Heart right ventricle (tissue), 16 donors: ENCODE data around the gene RAB10. TPM values are rescaled to one million over a fixed set of nuclear protein-coding genes. Genes with fewer than 3 reads are reported as not detected.

Experiments
- ATAC-seq, 8 donors: fragments of 200-7000 bp; cut with Tn5 transposase; one replicate each; pipeline ENCODE4 v1.9.1; 2020; ENCODE audit warnings: mild to moderate bottlenecking in 8 of 8, moderate library complexity in 8 of 8, moderate number of reproducible peaks in 1 of 8
- DNase-seq, 2 donors: peaks; one replicate each; pipeline ENCODE4 v3.0.0-alpha.2; 2020
- H3K27ac ChIP-seq, 10 donors: fragments of 200-600 bp; sonication (generic) in 2 of 10; one replicate each; pipeline versions ENCODE4 v1.5.0 to v1.8.0; 2020 to 2022; ENCODE audit warnings: mild to moderate bottlenecking in 3 of 10
- H3K27me3 ChIP-seq, 7 donors: fragments of 200-600 bp; one replicate each; pipeline ENCODE4 v1.8.0; 2021 to 2022; ENCODE audit warnings: mild to moderate bottlenecking in 2 of 7
- H3K36me3 ChIP-seq, 9 donors: fragments of 200-600 bp; sonication (generic) in 1 of 9; one replicate each; pipeline versions ENCODE4 v1.5.0 to v1.8.0; 2020 to 2022; ENCODE audit warnings: mild to moderate bottlenecking in 2 of 9
- H3K4me1 ChIP-seq, 9 donors: fragments of 200-600 bp; sonication (generic) in 1 of 9; one replicate each; pipeline versions ENCODE4 v1.5.0 to v1.8.0; 2020 to 2022; ENCODE audit warnings: mild to moderate bottlenecking in 4 of 9
- H3K4me3 ChIP-seq, 10 donors: fragments of 200-600 bp; sonication (generic) in 2 of 10; one replicate each; pipeline versions ENCODE4 v1.5.0 to v1.8.0; 2020 to 2022; ENCODE audit warnings: mild to moderate bottlenecking in 7 of 10, moderate library complexity in 2 of 10
- H3K9me3 ChIP-seq, 11 donors: fragments of 200-600 bp in 10 of 11; sonication (generic) in 2 of 11; one replicate each; pipeline versions ENCODE4 v1.5.0 to v1.8.0; 2013 to 2022; ENCODE audit warnings: mild to moderate bottlenecking in 2 of 11, control low read depth in 1 of 11, moderate library complexity in 1 of 11
- WGBS, 2 donors: extraction: QIAGEN DNeasy Blood & Tissue Kit; methylation state at CpG; one replicate each; pipeline ENCODE4 v1.1.7; 2013; ENCODE audit warnings: inconsistent platforms in 1 of 2; 5-methylcytosine and 5-hydroxymethylcytosine counted together
- intact Hi-C, 10 donors: fragments of 100-400 bp; cut with DNase I; formaldehyde crosslinking; loops; one replicate each; pipeline versions ENCODE4 v1.11.1 to v1.14.2; 2022
- polyA plus RNA-seq, 2 donors: library from polyadenylated mRNA; stranded (reverse); fragments of 200-250 nt; gene quantifications; one replicate each; pipeline ENCODE4 v1.2.3, GENCODE V29; 2013
- total RNA-seq, 10 donors: library from RNA; stranded (reverse); fragmentation: NEBNext Ultra II Directional in 3 of 10; extraction: Animal tissue kit (Norgen Biotek cat#: 25700) in 3 of 10; gene quantifications; one replicate each; pipeline versions ENCODE4 v1.2.1 to v1.2.4, GENCODE V29; 2021 to 2023
- TF ChIP-seq, protein P1 (sequence below), 9 donors: fragments of 200-600 bp; sonication (generic) in 2 of 9; IDR thresholded peaks; one replicate each; pipeline versions ENCODE4 v1.5.0 to v1.8.0; 2021 to 2022; ENCODE audit warnings: antibody characterized with exemption in 9 of 9, mild to moderate bottlenecking in 5 of 9, moderate library complexity in 1 of 9
- donor health status: Arrhythmogenic right ventricular cardiomyopathy.
- donor health status: ischemic (EF 13 %, LVEDD 7.1; RV severe dilation, severe dysfunction).
- donor health status: healthy with polysubstance abuse.
- donor health status: DM: no; HTN: yes; CAD: no.
- donor health status: DM: no; HTN: no; CAD: no.
- donor health status: ischemic (EF 25% LVEDD 6.9; RV normal size, moderate dysfunction).
- donor health status: ischemic (EF 25% LVEDD 5.7; RV mildly dilated, moderate dysfunction).
- donor health status: healthy.
- donor health status: DM: yes; HTN: yes; CAD: no.
- donor health status: Ischemic cardiomyopathy.
- donor health status: ischemic (EF 35%, LVEDD 5.7; RV mildly dilated, moderate dysfunction).
- donor health status: nonischemic (EF 11% LVEDD 7.7; RV severe dilation, severe dysfunction).
- donor health status: DM: yes; HTN: yes; CAD: no.
- donor health status: PGD.
- donor health status: ischemic (EF 29% LVEDD 5.4; RV normal size, mild dysfunction).
- donor health status: nonischemic (EF 23%, LVEDD 6.1; RV moderate dilation, normal function).

The RAB10 gene
- total and polyA plus RNA-seq, 12 donors: 32.2 to 110 (median 94.2) TPM

DNA sequence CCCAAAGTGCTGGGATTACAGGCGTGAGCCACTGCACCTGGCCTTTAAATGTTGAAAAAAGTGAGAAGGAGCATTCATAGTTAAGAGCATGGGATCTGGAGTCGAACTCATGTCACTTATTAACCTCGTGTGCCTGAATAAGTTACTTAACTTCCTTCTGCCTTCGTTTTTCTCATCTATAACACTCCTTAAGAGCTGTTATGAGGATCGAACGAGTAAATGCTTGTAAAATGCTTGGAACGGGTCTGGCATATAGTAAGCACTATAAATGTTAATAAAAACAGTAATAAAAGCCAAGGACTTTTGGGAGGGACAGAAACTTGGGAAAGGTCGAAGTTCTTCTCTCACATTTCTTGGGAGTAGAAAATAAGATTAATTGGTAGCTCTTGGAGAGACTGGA is 40.8 kb downstream of the RAB10 start:
- no peak overlapping the region for H3K27ac ChIP-seq
- WGBS, 2 donors: 87 to 89% methylated on average over 8 of the region's 8 CpGs
- intact Hi-C loops: no loop called here
- H3K4me1 ChIP-seq: peaks cover 2 to 66% (median 35%) of the 10 kb centered on the region in 9 donors
- TF ChIP-seq, protein P1, sequence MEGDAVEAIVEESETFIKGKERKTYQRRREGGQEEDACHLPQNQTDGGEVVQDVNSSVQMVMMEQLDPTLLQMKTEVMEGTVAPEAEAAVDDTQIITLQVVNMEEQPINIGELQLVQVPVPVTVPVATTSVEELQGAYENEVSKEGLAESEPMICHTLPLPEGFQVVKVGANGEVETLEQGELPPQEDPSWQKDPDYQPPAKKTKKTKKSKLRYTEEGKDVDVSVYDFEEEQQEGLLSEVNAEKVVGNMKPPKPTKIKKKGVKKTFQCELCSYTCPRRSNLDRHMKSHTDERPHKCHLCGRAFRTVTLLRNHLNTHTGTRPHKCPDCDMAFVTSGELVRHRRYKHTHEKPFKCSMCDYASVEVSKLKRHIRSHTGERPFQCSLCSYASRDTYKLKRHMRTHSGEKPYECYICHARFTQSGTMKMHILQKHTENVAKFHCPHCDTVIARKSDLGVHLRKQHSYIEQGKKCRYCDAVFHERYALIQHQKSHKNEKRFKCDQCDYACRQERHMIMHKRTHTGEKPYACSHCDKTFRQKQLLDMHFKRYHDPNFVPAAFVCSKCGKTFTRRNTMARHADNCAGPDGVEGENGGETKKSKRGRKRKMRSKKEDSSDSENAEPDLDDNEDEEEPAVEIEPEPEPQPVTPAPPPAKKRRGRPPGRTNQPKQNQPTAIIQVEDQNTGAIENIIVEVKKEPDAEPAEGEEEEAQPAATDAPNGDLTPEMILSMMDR (IDR thresholded peaks at IDR 0.05): no peak
- no peaks in the 10 kb centered on the region for H3K27me3 ChIP-seq
- DNase-seq (no peak), ATAC-seq (no peak)
- H3K4me3 ChIP-seq: no peak overlapping the region
- no peaks in the 10 kb centered on the region for H3K9me3 ChIP-seq
- no peaks in the 10 kb centered on the region for H3K36me3 ChIP-seq

DNA sequence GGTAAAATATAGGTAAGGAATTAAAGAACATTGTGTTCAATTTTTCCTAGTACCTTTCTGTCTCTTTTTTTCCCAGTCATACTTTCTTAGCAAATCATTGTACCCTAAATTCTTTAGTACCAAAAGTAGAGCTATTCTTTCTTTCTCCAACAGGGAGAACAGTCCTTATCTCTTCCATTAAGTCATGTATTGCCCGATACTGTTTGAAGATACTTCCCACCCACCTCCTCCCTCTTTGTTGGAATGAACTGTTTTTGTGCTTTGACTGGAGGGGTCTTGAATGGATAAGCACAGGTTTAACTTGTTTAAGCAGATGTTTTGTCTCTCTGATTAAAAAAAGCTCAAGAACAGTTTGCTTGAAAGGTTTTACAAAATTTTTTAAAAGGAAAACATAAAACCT is 41.3 kb downstream of the RAB10 start:
- no peaks in the 10 kb centered on the region for H3K9me3 ChIP-seq
- DNase-seq: no peak
- peaks cover 2 to 63% (median 35%) of the 10 kb centered on the region in 9 donors for H3K4me1 ChIP-seq

GRCh38 chr2:26076001-26076587 is 42.2 kb downstream of the RAB10 start:
- ATAC-seq (no peak), DNase-seq (no peak)
- TF ChIP-seq, protein P1 (IDR thresholded peaks at IDR 0.05): no peak
- Histone ChIP-seq H3K36me3 (no peaks in the 10 kb centered on the region), H3K27me3 (no peaks in the 10 kb centered on the region), H3K4me3 (no peak overlapping the region), H3K4me1 (peaks cover 2 to 57% (median 35%) of the 10 kb centered on the region in 9 donors), H3K27ac (no peak overlapping the region), H3K9me3 (peaks cover 0 to 9% (median 0%) of the 10 kb centered on the region in 11 donors)
- WGBS, 2 donors: 97 to 98% methylated on average over 1 of the region's 1 CpG
- intact Hi-C loops: no loop called here

More for the DNA sequence above, 41.3 kb downstream of the RAB10 start:
- TF ChIP-seq, protein P1 (IDR thresholded peaks at IDR 0.05): no peak
- 55 to 61% methylated on average over 1 of the region's 1 CpG for WGBS, 2 donors
- no peaks in the 10 kb centered on the region for H3K36me3 ChIP-seq
- intact Hi-C loops: no loop called here
- no peaks in the 10 kb centered on the region for H3K27me3 ChIP-seq
- no peak overlapping the region for H3K27ac ChIP-seq
- H3K4me3 ChIP-seq: no peak overlapping the region
- ATAC-seq: no peak

DNA sequence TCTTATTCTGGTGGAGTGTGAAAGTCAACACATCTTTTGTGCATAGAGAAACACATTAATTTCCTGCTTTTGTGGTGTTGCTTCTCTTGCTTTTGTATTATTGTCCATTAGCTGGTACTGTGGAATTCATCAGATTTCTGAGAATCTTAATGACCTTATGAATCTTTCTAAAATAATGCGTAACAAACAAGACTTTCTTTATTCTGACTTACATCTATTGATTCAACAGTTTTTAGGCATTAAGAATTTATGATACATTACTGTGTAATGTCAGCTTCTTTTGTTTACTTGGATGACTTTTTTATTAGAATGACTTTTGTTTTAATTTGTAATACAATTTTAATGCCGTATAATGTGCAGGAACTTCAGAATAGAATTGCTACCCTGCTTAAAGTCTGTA is 43.4 kb downstream of the RAB10 start:
- DNase-seq: no peak
- TF ChIP-seq, protein P1 (IDR thresholded peaks at IDR 0.05): no peak
- intact Hi-C loops: no loop called here
- no peak for ATAC-seq
- WGBS, 2 donors: 95 to 97% methylated on average over 2 of the region's 2 CpGs
- H3K27me3 ChIP-seq: no peaks in the 10 kb centered on the region
- H3K4me3 ChIP-seq: no peak overlapping the region
- no peaks in the 10 kb centered on the region for H3K36me3 ChIP-seq
- H3K27ac ChIP-seq: no peak overlapping the region
- H3K4me1 ChIP-seq: peaks cover 2 to 53% (median 32%) of the 10 kb centered on the region in 9 donors
- H3K9me3 ChIP-seq: peaks cover 0 to 20% (median 0%) of the 10 kb centered on the region in 11 donors
